Measurements from ENCODE around the gene STX16. TPM values are rescaled to one million over a fixed set of nuclear protein-coding genes. Genes with fewer than 3 reads are reported as not detected.
"Not testable (repeated sequence)": the region's sequence is repeated elsewhere in the genome, so short reads cannot be mapped to it uniquely, and the experiment has no call there.

STX16 gene
- total RNA-seq, 1 donor from 2014 or later: 60.6 TPM

DNA sequence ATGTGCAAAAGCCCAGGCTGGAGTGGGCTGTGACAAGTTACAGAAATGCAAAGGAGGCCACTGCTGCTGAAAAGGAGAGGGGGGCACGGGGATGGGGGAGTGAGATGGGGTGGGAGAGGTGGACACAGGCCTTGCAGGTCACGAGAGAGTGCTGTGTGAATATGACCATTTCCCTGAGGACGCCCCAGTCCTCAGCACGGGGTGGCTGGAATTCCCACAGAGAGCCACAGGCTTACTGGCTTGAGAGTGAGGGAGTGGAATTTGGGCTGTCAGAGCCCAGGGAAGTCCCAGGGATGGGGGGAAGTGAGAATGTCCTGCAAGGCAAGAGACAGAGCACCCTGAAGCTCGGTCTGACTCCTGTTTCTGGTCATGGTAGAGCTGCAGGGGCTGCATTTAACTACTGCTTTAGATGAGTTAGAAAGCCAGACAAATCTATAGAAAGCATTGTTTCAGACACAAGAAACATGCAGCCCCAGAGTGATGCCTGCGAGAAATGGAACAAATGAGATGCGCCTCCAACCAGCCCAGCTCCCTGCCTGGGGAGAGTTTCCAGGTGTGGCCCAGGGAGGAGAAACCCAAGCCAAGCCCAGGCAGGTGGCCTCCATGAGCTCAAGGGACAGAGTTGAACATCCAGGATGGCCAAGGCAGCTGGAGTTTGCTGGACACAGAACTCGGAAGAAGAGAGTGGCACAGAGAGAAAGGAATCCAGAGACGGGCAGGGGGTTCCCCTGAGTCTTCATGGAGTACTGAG, 72.0 kb downstream of the STX16 start:
- no peak for DNase-seq (ENCODE audit: low read depth)

- no peak for DNase-seq (ENCODE audit: low read depth)
Observed at GRCh38 chr20:58723628-58723984, 72.5 kb downstream of the STX16 start.

DNA sequence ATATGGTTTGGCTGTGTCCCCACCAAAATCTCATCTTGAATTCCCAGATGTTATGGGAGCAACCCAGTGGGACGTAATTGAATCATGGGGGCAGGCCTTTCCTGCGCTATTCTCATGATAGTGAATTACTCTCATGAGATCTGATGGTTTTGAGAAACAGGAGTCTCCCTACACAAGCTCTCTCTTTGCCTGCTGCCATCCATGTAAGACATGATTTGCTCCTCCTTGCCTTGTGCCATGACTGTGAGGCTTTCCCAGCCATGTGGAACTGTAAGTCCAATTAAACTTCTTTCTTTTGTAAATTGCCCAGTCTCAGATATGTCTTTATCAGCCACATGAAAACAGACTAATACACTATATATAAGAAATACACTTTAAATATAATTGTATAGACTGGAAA, 75.1 kb downstream of the STX16 start:
- DNase-seq (ENCODE audit: low read depth): not testable (repeated sequence)

Other genes starting within 250 kb of the STX16 start
- gene APCDD1L, start 135.9 kb upstream of the STX16 start, total RNA-seq: 5.7 and 13.7 TPM in 2 replicates
- gene NPEPL1, start 41.5 kb downstream of the STX16 start, total RNA-seq: 19.5 and 21.2 TPM in 2 replicates
- under 0.01 and 0.65 TPM in 2 replicates for gene GNAS-AS1, start 199.6 kb downstream of the STX16 start, total RNA-seq
- 297 and 1,165 TPM in 2 replicates for gene GNAS, start 201.4 kb downstream of the STX16 start, total RNA-seq

Measured in renal cortical epithelial cell (primary cell).